GM18951 (cell line): Measurements from ENCODE around the gene KIF6.
"Not testable (repeated sequence)": the region's sequence is repeated elsewhere in the genome, so short reads cannot be mapped to it uniquely, and the experiment has no call there.

Source experiments
- POLR2A ChIP-seq: IDR thresholded peaks from 4 replicates; pipeline ENCODE4 v1.6.1; 2011; ENCODE audit warnings: mild to moderate bottlenecking; ENCODE audit not compliant: insufficient read length, insufficient read depth; ENCODE audit errors: extremely low read depth
- in situ Hi-C: fragments of 300-500 bp; cut with MboI; formaldehyde crosslinking; loops from one replicate; pipeline ENCODE4 v1.12.0; 2022; ENCODE audit warnings: low sequenced_read_pairs, mixed read lengths, inconsistent platforms; ENCODE audit not compliant: unreplicated experiment

Gene KIF6

GRCh38 chr6:39693206-39693605 is 32.0 kb downstream of the KIF6 start:
- in situ Hi-C loops, result no loop called here
- TF ChIP-seq POLR2A, result no peak

- in situ Hi-C loops, result loop anchor here (10.0 kb wide), 1 partner anchor 144 kb away; no protein-coding TSS in a partner anchor
- TF ChIP-seq POLR2A, result no peak
Observed at GRCh38 chr6:39688494-39688893, 36.7 kb downstream of the KIF6 start.

- no peak for TF ChIP-seq POLR2A
- in situ Hi-C loops, result loop anchor here (10.0 kb wide), 1 partner anchor 142 kb away; no protein-coding TSS in a partner anchor
Observed at GRCh38 chr6:39686976-39687375, 38.2 kb downstream of the KIF6 start.

GRCh38 chr6:39685938-39686337 is 39.3 kb downstream of the KIF6 start:
- no peak for TF ChIP-seq POLR2A
- in situ Hi-C loops, result loop anchor here (10.0 kb wide), 1 partner anchor 141 kb away; no protein-coding TSS in a partner anchor

- TF ChIP-seq POLR2A, result no peak
- in situ Hi-C loops, result loop anchor here (10.0 kb wide), 1 partner anchor 141 kb away; no protein-coding TSS in a partner anchor
Observed at GRCh38 chr6:39685489-39685826, 39.8 kb downstream of the KIF6 start.

- in situ Hi-C loops, result loop anchor here (10.0 kb wide), 1 partner anchor 140 kb away; no protein-coding TSS in a partner anchor
- TF ChIP-seq POLR2A, result no peak
Observed at GRCh38 chr6:39684790-39685488, 40.3 kb downstream of the KIF6 start.

GRCh38 chr6:39681674-39682121 is 43.5 kb downstream of the KIF6 start:
- in situ Hi-C loops, result loop anchor here (10.0 kb wide), 1 partner anchor 137 kb away; no protein-coding TSS in a partner anchor
- no peak for TF ChIP-seq POLR2A

GRCh38 chr6:39678914-39679313 is 46.3 kb downstream of the KIF6 start:
- in situ Hi-C loops, result no loop called here
- no peak for TF ChIP-seq POLR2A

- in situ Hi-C loops, result not testable (repeated sequence)
Observed at GRCh38 chr6:39677318-39677717, 47.9 kb downstream of the KIF6 start.

GRCh38 chr6:39670519-39670918 is 54.7 kb downstream of the KIF6 start:
- no peak for TF ChIP-seq POLR2A
- in situ Hi-C loops, result no loop called here

- in situ Hi-C loops, result no loop called here
- no peak for TF ChIP-seq POLR2A
Observed at GRCh38 chr6:39669973-39670342, 55.2 kb downstream of the KIF6 start.

- in situ Hi-C loops, result no loop called here
- TF ChIP-seq POLR2A, result no peak
Observed at GRCh38 chr6:39669207-39669972, 55.8 kb downstream of the KIF6 start.

GRCh38 chr6:39666706-39667489 is 58.3 kb downstream of the KIF6 start:
- in situ Hi-C loops, result no loop called here
- no peak for TF ChIP-seq POLR2A

- in situ Hi-C loops, result no loop called here
- TF ChIP-seq POLR2A, result no peak
Observed at GRCh38 chr6:39665861-39666260, 59.3 kb downstream of the KIF6 start.

- no peak for TF ChIP-seq POLR2A
- in situ Hi-C loops, result no loop called here
Observed at GRCh38 chr6:39664173-39664572, 61.0 kb downstream of the KIF6 start.
